Endothelial cell of umbilical vein (primary cell): ENCODE results near the gene SLC26A8. TPM values are rescaled to one million over a fixed set of nuclear protein-coding genes. Genes with fewer than 3 reads are reported as not detected.
"Not testable (repeated sequence)": the region's sequence is repeated elsewhere in the genome, so short reads cannot be mapped to it uniquely, and the experiment has no call there.

Experiments used
- BruUV-seq: library from RNA; stranded (reverse); fragments of 400-500 nt; replicated peaks from 2 replicates; lab custom pipeline; 2021; lab: Mats Ljungman, UMichigan
- CTCF ChIA-PET: fragments of 300-600, 350-600 bp; sonication (Branson Sonifier 250); formaldehyde crosslinking; loops from one replicate; lab custom pipeline; 2021; ENCODE audit warnings: antibody characterized with exemption, inconsistent platforms; lab: Charles Lee
- POLR2A ChIA-PET: fragments of 300-600, 350-600 bp; sonication (Branson Sonifier 250); formaldehyde crosslinking; loops from one replicate; lab custom pipeline; 2021; ENCODE audit warnings: antibody characterized with exemption, inconsistent platforms; lab: Charles Lee
- DNase-seq: peaks from one replicate; pipeline ENCODE4 v3.0.0-alpha.2; 2011; ENCODE audit warnings: low read depth, low spot score
- FAIRE-seq: peaks from 2 replicates; lab custom pipeline; 2011; peaks lifted over from hg19 to GRCh38; lab: Jason Lieb, UNC
- H2AFZ ChIP-seq: 2 replicates; pipeline ENCODE4 v1.6.0; 2012; ENCODE audit warnings: low read depth, low read length, control low read depth, inconsistent platforms
- H3K27ac ChIP-seq: 2 replicates; pipeline ENCODE4 v1.5.1; 2011; ENCODE audit warnings: low read depth, mild to moderate bottlenecking, control low read depth, low read length, moderate library complexity; ENCODE audit not compliant: insufficient read depth
- H3K27me3 ChIP-seq, 2 experiments: 2 replicates each; pipeline versions ENCODE4 v1.6.0 to v1.6.1; 2011; ENCODE audit warnings: low read length in 2 of 2, mixed read lengths in 1 of 2; ENCODE audit not compliant: control insufficient read depth in 2 of 2, insufficient read depth in 2 of 2
- H3K36me3 ChIP-seq, 2 experiments: 2 replicates in 1 of 2; 3 replicates in 1 of 2; pipeline ENCODE4 v1.5.1; 2011; ENCODE audit warnings: low read length in 2 of 2, mild to moderate bottlenecking in 1 of 2, moderate library complexity in 1 of 2; ENCODE audit not compliant: control insufficient read depth in 2 of 2, insufficient read depth in 2 of 2; ENCODE audit errors: extremely low read depth in 1 of 2
- H3K4me1 ChIP-seq: 3 replicates; pipeline ENCODE4 v1.5.1; 2011; ENCODE audit warnings: mild to moderate bottlenecking, low read length; ENCODE audit not compliant: control insufficient read depth, insufficient read depth; ENCODE audit errors: extremely low read depth
- H3K4me2 ChIP-seq: 2 replicates; pipeline ENCODE4 v1.6.1; 2011; ENCODE audit warnings: low read length, control low read depth, mixed read lengths; ENCODE audit not compliant: insufficient read depth
- H3K4me3 ChIP-seq, 3 experiments: fragments of 200-600 bp in 1 of 3; sonication (generic), shearing (Covaris generic) in 1 of 3; replicated peaks in 1 of 3; 2 replicates each; pipeline ENCODE4 v1.5.1; 2011 to 2016; ENCODE audit warnings: control low read depth in 3 of 3, low read length in 3 of 3, mild to moderate bottlenecking in 2 of 3, inconsistent platforms in 1 of 3, low read depth in 1 of 3, moderate library complexity in 1 of 3; ENCODE audit not compliant: insufficient read depth in 1 of 3
- H3K79me2 ChIP-seq: 2 replicates; pipeline ENCODE4 v1.6.0; 2012; ENCODE audit warnings: low read length, inconsistent platforms; ENCODE audit not compliant: control insufficient read depth, insufficient read depth
- H3K9ac ChIP-seq: replicated peaks from 2 replicates; pipeline ENCODE3; 2011; ENCODE audit warnings: low read length, control low read depth; ENCODE audit not compliant: insufficient read depth; ENCODE audit errors: extremely low read depth
- H3K9me1 ChIP-seq: replicated peaks from 3 replicates; pipeline ENCODE4 v1.6.0; 2011; ENCODE audit warnings: mild to moderate bottlenecking, low read length; ENCODE audit not compliant: control insufficient read depth, insufficient read depth; ENCODE audit errors: extremely low read depth
- H3K9me3 ChIP-seq: replicated peaks from 2 replicates; pipeline ENCODE4 v1.5.1; 2012; ENCODE audit warnings: low read length, inconsistent platforms; ENCODE audit not compliant: control insufficient read depth, insufficient read depth
- H4K20me1 ChIP-seq: replicated peaks from 2 replicates; pipeline ENCODE3; 2011; ENCODE audit warnings: mild to moderate bottlenecking, low read length; ENCODE audit not compliant: control insufficient read depth, insufficient read depth; ENCODE audit errors: extremely low read depth
- EZH2 ChIP-seq: IDR thresholded peaks from 2 replicates; pipeline ENCODE4 v1.6.1; 2012; ENCODE audit warnings: borderline replicate concordance, low read depth, mild to moderate bottlenecking, moderate library complexity, low read length, inconsistent platforms; ENCODE audit not compliant: severe bottlenecking
- FOS ChIP-seq: IDR thresholded peaks from 2 replicates; pipeline ENCODE4 v1.6.1; 2011; ENCODE audit warnings: mild to moderate bottlenecking, low read length, moderate library complexity, borderline replicate concordance; ENCODE audit not compliant: insufficient read depth
- GATA2 ChIP-seq: IDR thresholded peaks from 2 replicates; pipeline ENCODE4 v1.7.0; 2011; ENCODE audit warnings: low read depth, mild to moderate bottlenecking, moderate library complexity, mixed read lengths, low read length; ENCODE audit not compliant: insufficient read length, insufficient read depth
- JUN ChIP-seq: IDR thresholded peaks from 2 replicates; pipeline ENCODE4 v1.6.1; 2011; ENCODE audit warnings: borderline replicate concordance, low read depth; ENCODE audit not compliant: insufficient read length, insufficient read depth
- MYC ChIP-seq: IDR thresholded peaks from one replicate; pipeline ENCODE4 v1.6.1; 2011; ENCODE audit warnings: mild to moderate bottlenecking, low read depth, low read length
- POLR2A ChIP-seq: IDR thresholded peaks from 2 replicates; pipeline ENCODE4 v1.6.1; 2012; ENCODE audit warnings: low read depth, mild to moderate bottlenecking, control low read depth, low read length
- POLR2AphosphoS5 ChIP-seq: IDR thresholded peaks from 2 replicates; pipeline ENCODE4 v1.6.1; 2012; ENCODE audit warnings: low read depth, mild to moderate bottlenecking, control low read depth, low read length, moderate library complexity; ENCODE audit not compliant: insufficient read depth
- dilution Hi-C: fragments of 300-500 bp; cut with MboI; formaldehyde crosslinking; loops from one replicate; pipeline ENCODE4 v1.15.0; 2019; ENCODE audit warnings: low sequenced_read_pairs; ENCODE audit not compliant: extremely low pct_ligation_motif_present
- intact Hi-C: fragments of 100-400 bp; cut with micrococcal nuclease; formaldehyde crosslinking; loops from one replicate; pipeline ENCODE4 v1.10.0; 2022
- polyA plus RNA-seq, 4 experiments: library from polyadenylated mRNA; depleted of rRNA in 3 of 4; stranded (reverse) in 3 of 4; unstranded in 1 of 4; fragments of >200 nt; gene quantifications; 2 replicates each; pipeline versions ENCODE4 v1.2.1 to v1.2.3, GENCODE V29; 2011 to 2012; ENCODE audit warnings: missing spikeins in 1 of 4
- total RNA-seq: library from RNA; stranded (reverse); gene quantifications from 2 replicates; pipeline ENCODE4 v1.2.3, GENCODE V29; 2021
- TF ChIP-seq, protein P1 (sequence below): IDR thresholded peaks from 2 replicates; pipeline ENCODE4 v1.6.1; 2011; ENCODE audit not compliant: insufficient read depth, insufficient read length
- TF ChIP-seq, protein P2 (sequence below), 2 donors: IDR thresholded peaks; 1 replicate in 1 of 2; 2 replicates in 1 of 2; pipeline ENCODE4 v1.5.1; 2011; ENCODE audit warnings: low read length in 2 of 2, mild to moderate bottlenecking in 2 of 2, moderate library complexity in 2 of 2, control low read depth in 1 of 2, inconsistent platforms in 1 of 2, low read depth in 1 of 2; ENCODE audit not compliant: insufficient read depth in 1 of 2; ENCODE audit errors: extremely low read depth in 1 of 2

Gene SLC26A8
- total and polyA plus RNA-seq, 2 donors (not counting 3 experiments of a cell fraction or from before 2014, with no cell fraction given): 0.01 TPM; not detected in 1

DNA sequence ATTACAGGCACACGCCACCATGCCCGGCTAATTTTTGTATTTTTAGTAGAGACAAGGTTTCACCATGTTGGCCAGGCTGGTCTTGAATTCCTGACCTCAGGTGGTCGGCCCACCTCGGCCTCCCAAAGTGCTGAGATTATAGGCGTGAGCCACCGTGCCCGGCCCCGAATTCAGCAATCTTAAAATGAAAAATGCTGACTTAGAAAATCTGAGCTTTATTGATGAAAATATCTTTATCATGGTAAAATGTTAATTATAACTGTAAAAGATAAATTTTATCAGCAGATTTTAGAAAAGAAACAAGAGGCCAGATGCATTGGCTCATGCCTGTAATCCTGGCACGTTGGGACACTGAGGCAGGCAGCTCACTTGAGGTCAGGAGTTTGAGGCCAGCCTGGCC lies 36.4 kb downstream of the SLC26A8 start:
- DNase-seq, H3K27ac ChIP-seq, POLR2A ChIA-PET, H3K9me1 ChIP-seq, H3K79me2 ChIP-seq, BruUV-seq, H3K4me2 ChIP-seq, H3K9me3 ChIP-seq, H3K27me3 ChIP-seq, H2AFZ ChIP-seq, H3K4me3 ChIP-seq, H3K36me3 ChIP-seq, H4K20me1 ChIP-seq, FAIRE-seq, H3K4me1 ChIP-seq, dilution Hi-C loops, H3K9ac ChIP-seq, intact Hi-C loops: not testable (repeated sequence)
- CTCF ChIA-PET: interaction anchor here (0.6 to 1.1 kb wide), 3 partner anchors 39 to 317 kb away, joined by 3 to 4 read pairs (median 3); partner anchors contain the start of gene MAPK14

DNA sequence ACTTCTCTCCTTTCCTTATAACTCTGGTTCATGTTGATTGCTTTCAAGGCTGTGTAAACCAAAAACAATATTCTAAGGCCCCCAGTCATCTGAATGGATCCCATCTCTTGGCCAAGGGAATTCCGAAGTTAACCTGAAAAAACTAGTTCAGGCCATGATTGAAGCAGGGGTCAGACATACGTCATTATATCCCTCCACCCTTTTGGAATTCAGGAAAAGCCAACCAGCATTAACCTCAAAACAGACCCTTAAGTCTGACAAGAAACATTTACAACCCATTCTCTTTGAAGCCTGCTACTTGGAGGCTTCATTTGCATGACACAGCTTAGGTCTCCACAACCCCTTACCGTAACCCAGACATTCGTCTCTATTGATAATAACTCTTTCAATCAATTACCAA lies 39.7 kb downstream of the SLC26A8 start:
- Histone ChIP-seq H3K4me1 (no peaks in the 10 kb centered on the region), H2AFZ (no peak overlapping the region), H3K9me3 (no peaks in the 10 kb centered on the region), H3K9ac (no peak overlapping the region), H4K20me1 (peaks cover 2% of the 10 kb centered on the region), H3K9me1 (no peaks in the 10 kb centered on the region), H3K4me3 (no peak overlapping the region), H3K36me3 (no peaks in the 10 kb centered on the region), H3K27ac (no peak overlapping the region), H3K27me3 (peaks cover 2 to 4% of the 10 kb centered on the region in 2 experiments), H3K4me2 (no peak overlapping the region), H3K79me2 (no peaks in the 10 kb centered on the region)
- FAIRE-seq: no peak
- POLR2A ChIA-PET: interaction anchor here (0.6 to 0.7 kb wide), 2 partner anchors 12 to 504 kb away, joined by 3 read pairs; no protein-coding TSS in a partner anchor
- intact Hi-C loops (no loop called here), dilution Hi-C loops (no loop called here)
- no peak for TF ChIP-seq JUN
- no peak for TF ChIP-seq GATA2
- TF ChIP-seq, protein P1, sequence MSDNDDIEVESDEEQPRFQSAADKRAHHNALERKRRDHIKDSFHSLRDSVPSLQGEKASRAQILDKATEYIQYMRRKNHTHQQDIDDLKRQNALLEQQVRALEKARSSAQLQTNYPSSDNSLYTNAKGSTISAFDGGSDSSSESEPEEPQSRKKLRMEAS: no peak
- TF ChIP-seq POLR2AphosphoS5: no peak
- no peak for TF ChIP-seq EZH2
- no peak for TF ChIP-seq POLR2A
- no peak for TF ChIP-seq FOS
- TF ChIP-seq, protein P2, sequence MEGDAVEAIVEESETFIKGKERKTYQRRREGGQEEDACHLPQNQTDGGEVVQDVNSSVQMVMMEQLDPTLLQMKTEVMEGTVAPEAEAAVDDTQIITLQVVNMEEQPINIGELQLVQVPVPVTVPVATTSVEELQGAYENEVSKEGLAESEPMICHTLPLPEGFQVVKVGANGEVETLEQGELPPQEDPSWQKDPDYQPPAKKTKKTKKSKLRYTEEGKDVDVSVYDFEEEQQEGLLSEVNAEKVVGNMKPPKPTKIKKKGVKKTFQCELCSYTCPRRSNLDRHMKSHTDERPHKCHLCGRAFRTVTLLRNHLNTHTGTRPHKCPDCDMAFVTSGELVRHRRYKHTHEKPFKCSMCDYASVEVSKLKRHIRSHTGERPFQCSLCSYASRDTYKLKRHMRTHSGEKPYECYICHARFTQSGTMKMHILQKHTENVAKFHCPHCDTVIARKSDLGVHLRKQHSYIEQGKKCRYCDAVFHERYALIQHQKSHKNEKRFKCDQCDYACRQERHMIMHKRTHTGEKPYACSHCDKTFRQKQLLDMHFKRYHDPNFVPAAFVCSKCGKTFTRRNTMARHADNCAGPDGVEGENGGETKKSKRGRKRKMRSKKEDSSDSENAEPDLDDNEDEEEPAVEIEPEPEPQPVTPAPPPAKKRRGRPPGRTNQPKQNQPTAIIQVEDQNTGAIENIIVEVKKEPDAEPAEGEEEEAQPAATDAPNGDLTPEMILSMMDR (IDR thresholded peaks at IDR 0.05; ENCODE audit: extremely low read depth in 1 of 2, insufficient read depth in 1 of 2, low read depth in 1 of 2, low read length in 2 of 2): no peak
- TF ChIP-seq MYC: no peak
- CTCF ChIA-PET: no interaction called here
- DNase-seq: no peak
- BruUV-seq: no TSS peak
